Transverse colon (tissue), 3 donors: ENCODE data around the gene SCGB1C1.

Experiments used
- CTCF ChIP-seq, 5 experiments: fragments of 200-600 bp in 3 of 5; fragments of 450-650 bp in 2 of 5; sonication (generic) in 3 of 5; IDR thresholded peaks; 1 replicate in 2 of 5; 2 replicates in 3 of 5; pipeline ENCODE4 v1.5.1; 2016 to 2017; ENCODE audit warnings: antibody characterized with exemption in 5 of 5, inconsistent platforms in 3 of 5, mild to moderate bottlenecking in 2 of 5, moderate library complexity in 1 of 5
- EP300 ChIP-seq: sonication (generic); formaldehyde crosslinking; IDR thresholded peaks from one replicate; pipeline ENCODE4 v1.6.1; 2017; ENCODE audit warnings: antibody characterized with exemption, low read depth
- POLR2A ChIP-seq: fragments of 450-650 bp; IDR thresholded peaks from one replicate; pipeline ENCODE4 v1.6.1; 2016; ENCODE audit warnings: antibody characterized with exemption, mild to moderate bottlenecking, moderate library complexity

DNA sequence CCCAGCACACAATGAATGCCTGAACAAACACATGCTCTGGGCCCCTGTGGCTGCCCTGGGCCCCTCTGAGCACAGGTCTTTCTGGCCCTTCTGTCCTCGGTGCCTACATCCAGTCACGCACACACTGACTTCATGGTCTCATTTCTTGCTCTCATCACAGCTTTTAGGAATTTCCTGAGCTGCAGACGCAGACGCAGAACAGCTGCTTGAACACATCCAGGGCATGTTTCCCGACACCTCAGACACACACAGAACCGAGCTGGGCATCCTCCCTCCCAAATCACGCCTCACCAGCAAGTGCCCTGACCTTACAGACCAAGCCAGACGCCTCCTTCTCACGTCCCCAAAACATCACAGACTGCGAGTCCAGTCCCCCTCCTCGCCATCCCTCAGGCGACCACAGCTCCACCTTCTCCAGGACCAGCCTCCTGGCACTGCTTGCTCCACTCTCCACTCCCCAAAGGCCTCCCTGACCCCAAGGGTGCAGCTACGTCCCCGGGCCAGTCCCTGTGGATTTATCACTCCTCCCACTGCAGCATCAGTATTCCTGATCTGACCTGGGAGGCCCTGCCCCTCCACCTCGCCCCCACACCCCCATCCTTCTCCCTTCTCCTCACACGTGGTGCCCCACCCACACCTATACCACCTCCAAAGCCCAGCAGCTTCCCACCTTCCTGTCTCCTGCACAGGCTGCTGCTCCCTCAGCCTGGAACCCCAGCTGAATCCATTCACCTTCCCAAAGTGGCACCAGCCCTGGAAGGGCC lies 30.3 kb downstream of the SCGB1C1 start:
- TF ChIP-seq POLR2A (no peak), CTCF (IDR thresholded peaks at IDR 0.05) (no peak), EP300 (no peak)
